HFF-Myc (cell line): ENCODE results near the gene IL31.

Experiments used
- DNase-seq: peaks from one replicate; pipeline ENCODE4 v3.0.0-alpha.2; 2011; ENCODE audit warnings: low read depth; ENCODE audit errors: extremely low read depth
- H3K4me3 ChIP-seq: replicated peaks from 2 replicates; pipeline ENCODE4 v1.5.1; 2011; ENCODE audit warnings: low read depth, mild to moderate bottlenecking, control low read depth, low read length
- CTCF ChIP-seq: IDR thresholded peaks from 2 replicates; pipeline ENCODE4 v1.5.1; 2012; ENCODE audit warnings: mild to moderate bottlenecking, low read depth, low read length, control low read depth; ENCODE audit errors: missing control alignments

IL31 gene

GRCh38 chr12:122192441-122192840 lies 18.4 kb upstream of the IL31 start:
- H3K4me3 ChIP-seq: no peak overlapping the region
- DNase-seq: no peak
- TF ChIP-seq CTCF: no peak

- no peak for DNase-seq
- H3K4me3 ChIP-seq: no peak overlapping the region
- TF ChIP-seq CTCF: peak; percentile 89
Observed at GRCh38 chr12:122190842-122191668, 17.0 kb upstream of the IL31 start.

GRCh38 chr12:122189626-122190475 lies 15.8 kb upstream of the IL31 start:
- no peak overlapping the region for H3K4me3 ChIP-seq

GRCh38 chr12:122187466-122187865 lies 13.4 kb upstream of the IL31 start:
- no peak for TF ChIP-seq CTCF
- no peak overlapping the region for H3K4me3 ChIP-seq
- DNase-seq: no peak

More at GRCh38 chr12:122189626-122190475, 15.8 kb upstream of the IL31 start:
- DNase-seq: no peak
- no peak for TF ChIP-seq CTCF

GRCh38 chr12:122185494-122186082 lies 11.6 kb upstream of the IL31 start:
- DNase-seq: no peak
- no peak for TF ChIP-seq CTCF
- H3K4me3 ChIP-seq: no peak overlapping the region

GRCh38 chr12:122185079-122185478 lies 11.1 kb upstream of the IL31 start:
- H3K4me3 ChIP-seq: no peak overlapping the region
- TF ChIP-seq CTCF: no peak
- DNase-seq: no peak
